K562 (cell line): Measurements from ENCODE around the gene MYBPH. TPM values are rescaled to one million over a fixed set of nuclear protein-coding genes. Genes with fewer than 3 reads are reported as not detected.

Experiments
- ATAC-seq: fragments of 200-7000 bp; cut with Tn5 transposase; 3 replicates; pipeline ENCODE4 v1.9.1; 2020; ENCODE audit warnings: moderate library complexity
- BruUV-seq: library from RNA; stranded (reverse); fragments of 400-500 nt; replicated peaks from 2 replicates; lab custom pipeline; 2021; lab: Mats Ljungman, UMichigan
- CTCF ChIA-PET: fragments of 300-600 bp; formaldehyde crosslinking; extraction: SDS; loops from one replicate; lab custom pipeline; 2021; ENCODE audit warnings: low intra/inter-chr PET ratio; lab: Yijun Ruan, JAX
- POLR2A ChIA-PET: fragments of 300-600, 350-650 bp; sonication (Branson Sonifier 250); formaldehyde crosslinking; extraction: SDS; loops from one replicate; lab custom pipeline; 2021; ENCODE audit warnings: antibody characterized with exemption, inconsistent platforms; lab: Yijun Ruan, JAX
- DNase-seq, 4 experiments: peaks; one replicate each; pipeline versions ENCODE4 v3.0.0 to v3.0.0-alpha.2; 2011 to 2018; ENCODE audit warnings: low spot score in 3 of 4, mixed read lengths in 3 of 4; ENCODE audit errors: extremely low read depth in 1 of 4
- FAIRE-seq: peaks from 2 replicates; lab custom pipeline; 2011; peaks lifted over from hg19 to GRCh38; lab: Jason Lieb, UNC
- H2AFZ ChIP-seq: 2 replicates; pipeline ENCODE4 v1.6.0; 2011; ENCODE audit warnings: low read depth, low read length, control low read depth, inconsistent platforms
- H3K27ac ChIP-seq: fragments of 200-600 bp; 3 replicates; pipeline ENCODE4 v1.8.0; 2011; ENCODE audit warnings: low read depth, mild to moderate bottlenecking, control low read depth, inconsistent platforms, low read length, moderate library complexity, mixed read lengths; ENCODE audit errors: extremely low read depth
- H3K27me3 ChIP-seq, 2 experiments: fragments of 300-600 bp in 1 of 2; 2 replicates in 1 of 2; 3 replicates in 1 of 2; pipeline versions ENCODE4 v1.6.0 to v1.8.0; 2011; ENCODE audit warnings: inconsistent platforms in 2 of 2, low read length in 2 of 2, mild to moderate bottlenecking in 1 of 2, mixed read lengths in 1 of 2, moderate library complexity in 1 of 2; ENCODE audit not compliant: control insufficient read depth in 2 of 2, insufficient read depth in 2 of 2
- H3K36me3 ChIP-seq: fragments of 300-600 bp; 3 replicates; pipeline ENCODE4 v1.8.0; 2011; ENCODE audit warnings: mild to moderate bottlenecking, low read length, inconsistent platforms; ENCODE audit not compliant: control insufficient read depth, insufficient read depth
- H3K4me1 ChIP-seq, 2 experiments: fragments of 200-600 bp in 1 of 2; replicated peaks in 1 of 2; 2 replicates in 1 of 2; 3 replicates in 1 of 2; pipeline versions ENCODE4 v1.5.1 to v1.8.0; 2011; ENCODE audit warnings: inconsistent platforms in 2 of 2, low read length in 2 of 2, mild to moderate bottlenecking in 1 of 2, mixed read lengths in 1 of 2, moderate library complexity in 1 of 2; ENCODE audit not compliant: control insufficient read depth in 2 of 2, insufficient read depth in 2 of 2
- H3K4me2 ChIP-seq: 2 replicates; pipeline ENCODE4 v1.6.1; 2011; ENCODE audit warnings: low read length, control low read depth, inconsistent platforms, mixed read lengths; ENCODE audit not compliant: insufficient read depth
- H3K4me3 ChIP-seq: fragments of 200-600 bp; sonication (generic), shearing (Covaris generic); 2 replicates; pipeline ENCODE4 v1.5.1; 2016; ENCODE audit warnings: control low read depth, inconsistent platforms
- H3K79me2 ChIP-seq: fragments of 200-600 bp; 3 replicates; pipeline ENCODE4 v1.8.0; 2011; ENCODE audit warnings: low read length, inconsistent platforms; ENCODE audit not compliant: control insufficient read depth, insufficient read depth
- H3K9ac ChIP-seq, 2 experiments: 2 replicates each; pipeline versions ENCODE4 v1.6.0 to v1.6.1; 2011; ENCODE audit warnings: low read depth in 2 of 2, low read length in 2 of 2, control low read depth in 1 of 2, inconsistent platforms in 1 of 2, mild to moderate bottlenecking in 1 of 2, mixed read lengths in 1 of 2; ENCODE audit not compliant: insufficient read depth in 1 of 2
- H3K9me1 ChIP-seq: one replicate; pipeline ENCODE4 v1.6.0; 2011; ENCODE audit warnings: inconsistent platforms, mild to moderate bottlenecking, low read length, moderate library complexity; ENCODE audit not compliant: control insufficient read depth, insufficient read depth
- H3K9me3 ChIP-seq: replicated peaks from 2 replicates; pipeline ENCODE4 v1.5.1; 2011; ENCODE audit warnings: low read depth, low read length, inconsistent platforms; ENCODE audit not compliant: control insufficient read depth, insufficient read depth
- H4K20me1 ChIP-seq: replicated peaks from 2 replicates; pipeline ENCODE4 v1.6.1; 2011; ENCODE audit warnings: low read length, inconsistent platforms, mixed read lengths; ENCODE audit not compliant: control insufficient read depth, insufficient read depth
- BMI1 ChIP-seq: fragments of 150-350 bp; IDR thresholded peaks from 2 replicates; pipeline ENCODE4 v1.6.1; 2014; ENCODE audit warnings: low read length
- CBX1 ChIP-seq: sonication (generic); IDR thresholded peaks from 2 replicates; pipeline ENCODE4 v1.6.1; 2016; ENCODE audit warnings: antibody characterized with exemption, low read depth, mild to moderate bottlenecking
- IRF2 ChIP-seq: sonication (generic); formaldehyde crosslinking; IDR thresholded peaks from 2 replicates; pipeline ENCODE4 v1.8.1; 2022; ENCODE audit warnings: mild to moderate bottlenecking, missing genetic modification reagents
- MAX ChIP-seq: sonication (generic); formaldehyde crosslinking; IDR thresholded peaks from 2 replicates; pipeline ENCODE4 v1.9.0; 2022; ENCODE audit warnings: mild to moderate bottlenecking, missing genetic modification reagents
- MED1 ChIP-seq: sonication (generic); formaldehyde crosslinking; IDR thresholded peaks from 2 replicates; pipeline ENCODE4 v1.8.1; 2023; ENCODE audit warnings: missing genetic modification reagents, borderline replicate concordance
- MIER1 ChIP-seq: fragments of 450-650 bp; IDR thresholded peaks from 2 replicates; pipeline ENCODE4 v1.6.1; 2016; ENCODE audit warnings: antibody characterized with exemption, mild to moderate bottlenecking, low read depth
- MYC ChIP-seq, 2 experiments: fragments of 250-450 bp in 1 of 2; sonication (Bioruptor Pico) in 1 of 2; IDR thresholded peaks; 2 replicates each; pipeline versions ENCODE4 v1.5.1 to v1.6.1; 2012 to 2021; ENCODE audit warnings: low read depth in 2 of 2, borderline replicate concordance in 1 of 2, improper control_type of control experiment in 1 of 2, low read length in 1 of 2, mild to moderate bottlenecking in 1 of 2, moderate library complexity in 1 of 2
- REST ChIP-seq, 2 experiments: fragments of 450-650 bp; formaldehyde crosslinking in 1 of 2; IDR thresholded peaks; 2 replicates each; pipeline versions ENCODE4 v1.4.0 to v1.6.1; 2014 to 2020; ENCODE audit warnings: mild to moderate bottlenecking in 2 of 2, borderline replicate concordance in 1 of 2, low read depth in 1 of 2
- SAFB ChIP-seq: fragments of 200-400 bp; formaldehyde crosslinking; IDR thresholded peaks from 2 replicates; pipeline ENCODE4 v1.6.1; 2017; ENCODE audit warnings: low read depth, low read length, borderline replicate concordance
- WGBS: fragments of 100-300 bp; shearing (Covaris generic); methylation state at CpG from one replicate; pipeline ENCODE4 v1.1.6; 2016; ENCODE audit warnings: low coverage, mixed read lengths; ENCODE audit not compliant: insufficient coverage; ENCODE audit errors: missing lambda C conversion rate; 5-methylcytosine and 5-hydroxymethylcytosine counted together
- in situ Hi-C: fragments of 300-500 bp; cut with MboI; formaldehyde crosslinking; loops from 4 replicates; pipeline ENCODE4 v1.15.0; 2018; ENCODE audit warnings: inconsistent platforms, mixed read lengths
- intact Hi-C: fragments of 100-400 bp; cut with micrococcal nuclease; formaldehyde crosslinking; loops from 2 replicates; pipeline ENCODE4 v1.14.2; 2022
- polyA plus RNA-seq, 8 experiments: library from polyadenylated mRNA; depleted of rRNA in 4 of 8; stranded (reverse) in 5 of 8; unstranded in 3 of 8; fragments of >200 nt; fragmentation: Nextera tagmentation in 2 of 8; fragmentation: Illumina TruSeq in 1 of 8; extraction: Ambion mirVana in 2 of 8; extraction: Trizol in 1 of 8; gene quantifications; 2 replicates each; pipeline versions ENCODE4 v1.2.1 to v1.2.3, GENCODE V29; 2011 to 2014; ENCODE audit warnings: inconsistent platforms in 1 of 8, missing spikeins in 1 of 8
- total RNA-seq, 7 experiments: library from RNA; depleted of rRNA in 6 of 7; stranded (reverse); fragments of >200 nt in 6 of 7; fragmentation: Illumina TruSeq in 2 of 7; extraction: Trizol in 2 of 7; gene quantifications; 2 replicates each; pipeline versions ENCODE4 v1.2.1 to v1.2.3, GENCODE V29; 2011 to 2021; ENCODE audit warnings: low replicate concordance in 1 of 7

MYBPH gene
- total and polyA plus RNA-seq, 9 of the 15 experiments (the other 6 are each of a cell fraction or from before 2014, with no cell fraction given) = 0.13 TPM; not detected in 8

- intact Hi-C loops (loop anchor here (1.0 to 2.0 kb wide), 4 partner anchors 52 to 177 kb away; no protein-coding TSS in a partner anchor), in situ Hi-C loops (loop anchor here (5.0 kb wide), 1 partner anchor 184 kb away; no protein-coding TSS in a partner anchor)
- POLR2A ChIA-PET = interaction anchor here (0.6 to 1.9 kb wide), 10 partner anchors 9 to 143 kb away, joined by 3 to 10 read pairs (median 3); no protein-coding TSS in a partner anchor
- Histone ChIP-seq H3K4me1 (no peaks in the 10 kb centered on the region), H3K4me2 (no peak overlapping the region), H3K9me3 (no peaks in the 10 kb centered on the region), H3K36me3 (no peaks in the 10 kb centered on the region), H2AFZ (no peak overlapping the region), H3K27ac (no peak overlapping the region), H3K4me3 (no peak overlapping the region), H3K79me2 (no peaks in the 10 kb centered on the region), H3K27me3 (peaks cover 17 to 61% of the 10 kb centered on the region in 2 experiments), H3K9ac (no peak overlapping the region), H3K9me1 (no peaks in the 10 kb centered on the region), H4K20me1 (peaks cover 14% of the 10 kb centered on the region)
- 3% methylated on average over 19 of the region's 19 CpGs for WGBS
- peak; percentile 71 to 82 (median 75) for DNase-seq
- CTCF ChIA-PET = interaction anchor here (0.6 to 2.4 kb wide), 7 partner anchors 50 to 1573 kb away, joined by 3 to 24 read pairs (median 3); no protein-coding TSS in a partner anchor
- peak; percentile 96 for FAIRE-seq
- peak; percentile 94 for ATAC-seq
- no TSS peak for BruUV-seq
- TF ChIP-seq MED1 (no peak), MIER1 (no peak), IRF2 (no peak), BMI1 (0 out of 2 replicates have a peak, but pooled peaks have one; percentile 34), SAFB (no peak), MAX (CRISPR knock-in tag) (0 out of 2 replicates have a peak, but pooled peaks have one; percentile 46), REST (IDR thresholded peaks at IDR 0.05; ENCODE audit: borderline replicate concordance) (peak; percentile 81), REST (CRISPR knock-in tag; IDR thresholded peaks at IDR 0.05; ENCODE audit: low read depth) (no peak), CBX1 (no peak), MYC (IDR thresholded peaks at IDR 0.05; ENCODE audit: low read depth, low read length) (peak; percentile 69), MYC (CRISPR knock-in tag; IDR thresholded peaks at IDR 0.05; ENCODE audit: borderline replicate concordance, low read depth) (no peak)
These were observed 40.9 kb upstream of the MYBPH start for GRCh38 chr1:203216274-203217138.
